Testis (tissue), 3 donors: ENCODE results near the gene CTRB1. TPM values are rescaled to one million over a fixed set of nuclear protein-coding genes. Genes with fewer than 3 reads are reported as not detected.

Experiments used
- DNase-seq: peaks from one replicate; pipeline ENCODE4 v3.0.0-alpha.2; 2019
- H3K27ac ChIP-seq, 2 donors: fragments of 200-600 bp; sonication (generic); one replicate each; pipeline ENCODE4 v1.5.1; 2019
- H3K27me3 ChIP-seq: fragments of 200-600 bp; sonication (generic); one replicate; pipeline ENCODE4 v1.5.1; 2019
- H3K36me3 ChIP-seq: fragments of 200-600 bp; sonication (generic); one replicate; pipeline ENCODE4 v1.5.1; 2017; ENCODE audit warnings: low read depth; ENCODE audit errors: missing control alignments
- H3K4me1 ChIP-seq: fragments of 200-600 bp; sonication (generic); one replicate; pipeline ENCODE4 v1.5.1; 2019
- H3K4me3 ChIP-seq, 2 donors: fragments of 200-600 bp; sonication (generic); one replicate each; pipeline ENCODE4 v1.5.1; 2017 to 2019
- H3K9me3 ChIP-seq: fragments of 200-600 bp; sonication (generic); one replicate; pipeline ENCODE4 v1.5.1; 2017
- CTCF ChIP-seq, 3 experiments: fragments of 450-650 bp in 2 of 3; fragments of 200-600 bp in 1 of 3; sonication (generic) in 1 of 3; IDR thresholded peaks; one replicate each; pipeline ENCODE4 v1.5.1; 2016 to 2019; ENCODE audit warnings: antibody characterized with exemption in 3 of 3, mild to moderate bottlenecking in 2 of 3, moderate library complexity in 1 of 3
- POLR2A ChIP-seq: fragments of 450-650 bp; IDR thresholded peaks from one replicate; pipeline ENCODE4 v1.6.1; 2017; ENCODE audit warnings: antibody characterized with exemption, mild to moderate bottlenecking, moderate library complexity
- WGBS, 2 donors: methylation state at CpG; one replicate each; pipeline ENCODE4 v1.1.5; 2018; 5-methylcytosine and 5-hydroxymethylcytosine counted together
- intact Hi-C: fragments of 100-400 bp; cut with DNase I; formaldehyde crosslinking; loops from one replicate; pipeline ENCODE4 v1.15.1; 2023; ENCODE audit warnings: low total_unique reads
- polyA plus RNA-seq: library from polyadenylated mRNA; stranded (reverse); fragments of 350-450 nt; fragmentation: Illumina TruSeq; extraction: RNeasy Lipid Tissue Mini Kit (QIAGEN cat#74804); gene quantifications from one replicate; pipeline ENCODE4 v1.2.3, GENCODE V29; 2014; ENCODE audit warnings: low read depth, low replicate concordance; ENCODE audit not compliant: insufficient read depth
- total RNA-seq, 2 donors: library from RNA; depleted of rRNA; stranded (reverse); fragments of >200 nt; gene quantifications; one replicate each; pipeline ENCODE4 v1.2.3, GENCODE V29; 2016

Gene CTRB1
- total and polyA plus RNA-seq, 3 donors from 2014 or later = 1.2 TPM; not detected in 2

GRCh38 chr16:75176926-75177325 lies 41.9 kb upstream of the CTRB1 start:
- DNase-seq = no peak
- Histone ChIP-seq H3K4me3 (no peak overlapping the region), H3K27ac (no peak overlapping the region), H3K4me1 (no peaks in the 10 kb centered on the region), H3K27me3 (no peaks in the 10 kb centered on the region), H3K9me3 (no peaks in the 10 kb centered on the region), H3K36me3 (no peaks in the 10 kb centered on the region)
- intact Hi-C loops = no loop called here
- 86 to 96% methylated on average over 2 of the region's 2 CpGs for WGBS, 2 donors
- TF ChIP-seq CTCF (IDR thresholded peaks at IDR 0.05) (no peak), POLR2A (no peak)

GRCh38 chr16:75179208-75179607 lies 39.6 kb upstream of the CTRB1 start:
- no peak overlapping the region for H3K27ac ChIP-seq
- H3K36me3 ChIP-seq = no peaks in the 10 kb centered on the region
- TF ChIP-seq POLR2A (no peak), CTCF (IDR thresholded peaks at IDR 0.05) (no peak)
- 92 to 95% methylated on average over 6 of the region's 6 CpGs for WGBS, 2 donors
- H3K9me3 ChIP-seq = no peaks in the 10 kb centered on the region
- no peaks in the 10 kb centered on the region for H3K4me1 ChIP-seq
- no peak for DNase-seq
- H3K27me3 ChIP-seq = no peaks in the 10 kb centered on the region
- intact Hi-C loops = no loop called here
- no peak overlapping the region for H3K4me3 ChIP-seq

GRCh38 chr16:75181630-75182029 lies 37.2 kb upstream of the CTRB1 start:
- intact Hi-C loops = no loop called here
- Histone ChIP-seq H3K27me3 (no peaks in the 10 kb centered on the region), H3K36me3 (no peaks in the 10 kb centered on the region), H3K9me3 (no peaks in the 10 kb centered on the region), H3K27ac (no peak overlapping the region), H3K4me3 (no peak overlapping the region), H3K4me1 (no peaks in the 10 kb centered on the region)
- TF ChIP-seq CTCF (IDR thresholded peaks at IDR 0.05) (no peak), POLR2A (no peak)
- no peak for DNase-seq
- 48% methylated on average over 3 of the region's 3 CpGs for WGBS, 2 donors

- Histone ChIP-seq H3K4me3 (no peak overlapping the region), H3K36me3 (no peaks in the 10 kb centered on the region), H3K27me3 (no peaks in the 10 kb centered on the region), H3K27ac (no peak overlapping the region), H3K9me3 (no peaks in the 10 kb centered on the region), H3K4me1 (no peaks in the 10 kb centered on the region)
- 84 to 91% methylated on average over 13 to 14 of the region's 14 CpGs for WGBS, 2 donors
- DNase-seq = no peak
- TF ChIP-seq CTCF (IDR thresholded peaks at IDR 0.05) = no peak
- intact Hi-C loops = no loop called here
Measured at GRCh38 chr16:75188832-75189477, 29.8 kb upstream of the CTRB1 start.

- Histone ChIP-seq H3K27ac (no peak overlapping the region), H3K4me1 (no peaks in the 10 kb centered on the region), H3K9me3 (no peaks in the 10 kb centered on the region), H3K4me3 (no peak overlapping the region), H3K27me3 (no peaks in the 10 kb centered on the region), H3K36me3 (no peaks in the 10 kb centered on the region)
- TF ChIP-seq POLR2A (no peak), CTCF (IDR thresholded peaks at IDR 0.05) (no peak)
- WGBS, 2 donors = 77 to 87% methylated on average over 8 of the region's 8 CpGs
- intact Hi-C loops = no loop called here
- DNase-seq = no peak
Measured at GRCh38 chr16:75189638-75190245, 29.0 kb upstream of the CTRB1 start.
